ENCODE measurements around the gene CHST15.

GRCh38 chr10:124025152-124025551, 68.2 kb downstream of the CHST15 start:
- TF ChIP-seq RAD21 (IDR thresholded peaks at IDR 0.05; ENCODE audit: low read length), result no peak
- TF ChIP-seq CTCF (conservative IDR thresholded peaks at IDR 0.05; ENCODE audit: low read depth, low read length), result no peak
- no peak for TF ChIP-seq CEBPB (IDR thresholded peaks at IDR 0.05; ENCODE audit: low read depth, low read length)
- no peak for TF ChIP-seq ELK1 (IDR thresholded peaks at IDR 0.05; ENCODE audit: borderline replicate concordance, low read depth, low read length)
- TF ChIP-seq MXI1 (IDR thresholded peaks at IDR 0.05; ENCODE audit: borderline replicate concordance, low read depth, low read length), result no peak
- no peak for TF ChIP-seq RFX5 (IDR thresholded peaks at IDR 0.05; ENCODE audit: low read depth, low read length)
- TF ChIP-seq POLR2A (IDR thresholded peaks at IDR 0.05; ENCODE audit: low read depth, low read length), result no peak

All from IMR-90 (cell line).